ENCODE measurements around the gene NHP2. TPM values are rescaled to one million over a fixed set of nuclear protein-coding genes. Genes with fewer than 3 reads are reported as not detected.

Gene NHP2
- total RNA-seq, 2 donors from 2014 or later, result 270 to 284 TPM

- no peak for TF ChIP-seq CTCF (IDR thresholded peaks at IDR 0.05)
- no peak for TF ChIP-seq POLR2AphosphoS5 (IDR thresholded peaks at IDR 0.05)
- no peak for TF ChIP-seq POLR2A (IDR thresholded peaks at IDR 0.05)
- Histone ChIP-seq H3K36me3 (no peaks in the 10 kb centered on the region), H3K27me3 (replicated peaks; ENCODE audit: insufficient read depth) (no peaks in the 10 kb centered on the region), H3K9me3 (no peaks in the 10 kb centered on the region), H3K27ac (no peak overlapping the region), H3K4me1 (replicated peaks) (peaks cover 17% of the 10 kb centered on the region), H3K4me3 (no peak overlapping the region)
- intact Hi-C loops (cut with DNase I), result no loop called here
- no peak for DNase-seq (ENCODE audit: low spot score)
- WGBS, result 86% methylated on average over 27 of the region's 27 CpGs
Measured at GRCh38 chr5:178119915-178120606, 33.6 kb downstream of the NHP2 start.

- peaks cover 5% of the 10 kb centered on the region for H3K4me1 ChIP-seq (replicated peaks)
- DNase-seq (ENCODE audit: low spot score), result no peak
- H3K27me3 ChIP-seq (replicated peaks; ENCODE audit: insufficient read depth), result no peaks in the 10 kb centered on the region
- no peaks in the 10 kb centered on the region for H3K36me3 ChIP-seq
- intact Hi-C loops (cut with DNase I), result no loop called here
- 86% methylated on average over 17 of the region's 18 CpGs for WGBS
- no peak overlapping the region for H3K4me3 ChIP-seq
- no peak overlapping the region for H3K27ac ChIP-seq
- TF ChIP-seq POLR2AphosphoS5 (IDR thresholded peaks at IDR 0.05), result no peak
- no peak for TF ChIP-seq CTCF (IDR thresholded peaks at IDR 0.05)
- TF ChIP-seq POLR2A (IDR thresholded peaks at IDR 0.05), result no peak
- no peaks in the 10 kb centered on the region for H3K9me3 ChIP-seq
Measured at GRCh38 chr5:178117923-178118701, 35.6 kb downstream of the NHP2 start.

- H3K4me3 ChIP-seq, result no peak overlapping the region
- no peaks in the 10 kb centered on the region for H3K27me3 ChIP-seq (replicated peaks; ENCODE audit: insufficient read depth)
- H3K9me3 ChIP-seq, result no peaks in the 10 kb centered on the region
- intact Hi-C loops (cut with DNase I), result no loop called here
- no peak overlapping the region for H3K27ac ChIP-seq
- peaks cover 3% of the 10 kb centered on the region for H3K4me1 ChIP-seq (replicated peaks)
- WGBS, result 44% methylated on average over 18 of the region's 22 CpGs
- DNase-seq (ENCODE audit: low spot score), result no peak
- TF ChIP-seq CTCF (IDR thresholded peaks at IDR 0.05), result no peak
- no peak for TF ChIP-seq POLR2A (IDR thresholded peaks at IDR 0.05)
- TF ChIP-seq POLR2AphosphoS5 (IDR thresholded peaks at IDR 0.05), result no peak
- no peaks in the 10 kb centered on the region for H3K36me3 ChIP-seq
Measured at GRCh38 chr5:178116143-178116885, 37.4 kb downstream of the NHP2 start.

- no peak for DNase-seq (ENCODE audit: low spot score)
- TF ChIP-seq CTCF (IDR thresholded peaks at IDR 0.05) (no peak), POLR2AphosphoS5 (IDR thresholded peaks at IDR 0.05) (no peak), POLR2A (IDR thresholded peaks at IDR 0.05) (no peak)
- Histone ChIP-seq H3K4me3 (no peak overlapping the region), H3K9me3 (no peaks in the 10 kb centered on the region), H3K4me1 (replicated peaks) (no peaks in the 10 kb centered on the region), H3K36me3 (no peaks in the 10 kb centered on the region), H3K27ac (no peak overlapping the region), H3K27me3 (replicated peaks; ENCODE audit: insufficient read depth) (no peaks in the 10 kb centered on the region)
- WGBS, result 48% methylated on average over 7 of the region's 7 CpGs
- intact Hi-C loops (cut with DNase I), result no loop called here
Measured at GRCh38 chr5:178115814-178116142, 37.9 kb downstream of the NHP2 start.
